ENCODE measurements around the gene REV1. TPM values are rescaled to one million over a fixed set of nuclear protein-coding genes. Genes with fewer than 3 reads are reported as not detected.
"Not testable (repeated sequence)": the region's sequence is repeated elsewhere in the genome, so short reads cannot be mapped to it uniquely, and the experiment has no call there.

The REV1 gene
- polyA plus RNA-seq, 1 donor from 2014 or later, result 15.8 TPM

DNA sequence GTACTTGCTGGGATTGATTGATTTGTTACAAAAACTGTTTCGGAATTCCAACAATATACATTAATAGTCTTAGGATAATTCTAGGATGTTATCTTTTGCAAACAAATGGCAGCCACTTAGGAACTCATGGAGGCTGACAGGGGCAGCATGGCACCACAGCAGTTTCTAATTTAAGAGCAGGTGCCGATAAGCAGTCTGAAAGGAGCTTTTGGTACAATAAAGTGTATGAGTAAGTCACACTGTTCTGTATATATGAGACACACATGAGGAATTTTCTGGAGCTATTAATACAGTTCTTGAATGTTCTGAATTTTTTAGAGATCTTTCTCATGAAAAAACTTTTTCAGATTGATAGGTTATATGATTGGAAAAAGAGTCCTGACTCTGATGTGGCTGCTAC is 100.4 kb downstream of the REV1 start:
- H3K36me3 Mint-ChIP-seq, result peaks cover 6% of the 10 kb centered on the region
- H3K4me3 Mint-ChIP-seq, result no peak overlapping the region
- H3K9me3 Mint-ChIP-seq, result no peaks in the 10 kb centered on the region
- H3K27ac Mint-ChIP-seq, result peak overlapping the region in 2 of 3 donors; percentile 32 to 76
- no peaks in the 10 kb centered on the region for H3K27me3 Mint-ChIP-seq
- H3K4me1 Mint-ChIP-seq, result peaks cover 0 to 3% (median 0%) of the 10 kb centered on the region in 3 donors

DNA sequence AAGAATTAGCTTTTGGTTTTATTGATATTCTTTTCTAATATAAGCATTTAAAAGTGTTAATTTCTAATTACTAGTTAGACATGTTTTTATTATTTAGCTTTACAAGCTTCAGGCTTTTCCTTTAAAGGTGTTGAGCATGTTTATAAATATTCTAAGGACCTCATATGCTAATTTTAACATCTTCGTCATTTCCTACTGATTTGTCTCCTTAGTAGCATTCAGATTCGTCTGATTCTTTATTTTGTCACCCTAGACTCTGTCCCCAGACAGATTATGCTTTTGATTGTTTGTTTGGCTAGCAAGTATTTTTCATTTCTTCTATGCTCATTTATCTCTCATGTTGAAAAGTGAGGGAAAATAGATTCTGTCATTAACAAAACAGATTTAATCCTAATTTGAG is 100.9 kb downstream of the REV1 start:
- Mint-ChIP-seq H3K27me3 (no peaks in the 10 kb centered on the region), H3K27ac (no peak overlapping the region), H3K36me3 (peaks cover 6% of the 10 kb centered on the region), H3K4me1 (peaks cover 0 to 3% (median 0%) of the 10 kb centered on the region in 3 donors), H3K9me3 (no peaks in the 10 kb centered on the region), H3K4me3 (no peak overlapping the region)

- Mint-ChIP-seq H3K27me3 (no peaks in the 10 kb centered on the region), H3K9me3 (no peaks in the 10 kb centered on the region), H3K4me3 (no peak overlapping the region), H3K4me1 (peaks cover 0 to 3% (median 0%) of the 10 kb centered on the region in 3 donors), H3K27ac (peak overlapping the region in 2 of 3 donors; percentile 41 to 91), H3K36me3 (peaks cover 16% of the 10 kb centered on the region)
These were observed 103.8 kb downstream of the REV1 start for GRCh38 chr2:99386011-99386410.

- Mint-ChIP-seq H3K27ac (no peak overlapping the region), H3K4me1 (peaks cover 0 to 8% (median 0%) of the 10 kb centered on the region in 3 donors), H3K27me3 (no peaks in the 10 kb centered on the region), H3K9me3 (no peaks in the 10 kb centered on the region), H3K4me3 (no peak overlapping the region), H3K36me3 (peaks cover 21% of the 10 kb centered on the region)
These were observed 107.7 kb downstream of the REV1 start for GRCh38 chr2:99382143-99382542.

DNA sequence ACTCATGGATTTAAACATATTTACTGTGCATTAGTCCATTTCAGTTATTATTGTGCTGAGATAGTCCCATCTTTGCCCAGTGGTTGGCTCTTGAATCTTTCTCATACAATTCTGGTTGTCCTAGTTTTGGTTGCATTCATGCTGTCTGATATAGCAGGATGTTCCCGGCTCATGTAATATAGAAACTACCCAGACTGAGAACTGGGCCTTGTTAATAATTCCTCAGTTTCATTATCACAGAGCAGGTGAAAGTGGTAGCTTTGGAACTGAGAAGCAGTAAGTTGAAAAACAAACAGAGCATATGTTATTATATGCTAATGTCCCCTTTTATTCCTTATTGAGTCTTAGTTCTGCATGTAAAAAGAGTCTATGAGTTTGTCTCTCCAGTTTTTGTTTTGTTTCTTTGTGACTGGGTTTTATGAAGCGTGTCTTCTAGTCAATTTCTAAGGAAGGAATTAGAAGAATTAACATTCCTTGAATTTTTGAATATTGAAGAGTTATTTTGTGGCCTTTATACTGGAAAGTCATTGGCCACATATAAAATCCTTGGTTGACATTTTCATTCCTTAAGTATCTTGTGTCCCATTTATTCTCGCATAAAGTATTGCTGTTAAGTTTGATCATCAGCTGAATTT is 109.3 kb downstream of the REV1 start:
- H3K9me3 Mint-ChIP-seq, result no peaks in the 10 kb centered on the region
- peaks cover 0 to 6% (median 0%) of the 10 kb centered on the region in 3 donors for H3K4me1 Mint-ChIP-seq
- no peaks in the 10 kb centered on the region for H3K27me3 Mint-ChIP-seq
- no peak overlapping the region for H3K27ac Mint-ChIP-seq
- peaks cover 21% of the 10 kb centered on the region for H3K36me3 Mint-ChIP-seq
- no peak overlapping the region for H3K4me3 Mint-ChIP-seq

- H3K4me1 Mint-ChIP-seq, result peaks cover 0 to 6% (median 0%) of the 10 kb centered on the region in 3 donors
- no peaks in the 10 kb centered on the region for H3K27me3 Mint-ChIP-seq
- peaks cover 0 to 10% (median 3%) of the 10 kb centered on the region in 3 donors for H3K9me3 Mint-ChIP-seq
- H3K4me3 Mint-ChIP-seq, result no peak overlapping the region
- H3K27ac Mint-ChIP-seq, result no peak overlapping the region
- peaks cover 22% of the 10 kb centered on the region for H3K36me3 Mint-ChIP-seq
These were observed 111.9 kb downstream of the REV1 start for GRCh38 chr2:99377879-99378278.

- H3K4me3 Mint-ChIP-seq, result no peak overlapping the region
- peak overlapping the region in 2 of 3 donors; percentile 13 to 25 for H3K27ac Mint-ChIP-seq
- H3K27me3 Mint-ChIP-seq, result no peaks in the 10 kb centered on the region
- H3K4me1 Mint-ChIP-seq, result peaks cover 0 to 6% (median 0%) of the 10 kb centered on the region in 3 donors
- H3K36me3 Mint-ChIP-seq, result peaks cover 21% of the 10 kb centered on the region
- peaks cover 0 to 10% (median 3%) of the 10 kb centered on the region in 3 donors for H3K9me3 Mint-ChIP-seq
These were observed 113.5 kb downstream of the REV1 start for GRCh38 chr2:99376254-99376864.

DNA sequence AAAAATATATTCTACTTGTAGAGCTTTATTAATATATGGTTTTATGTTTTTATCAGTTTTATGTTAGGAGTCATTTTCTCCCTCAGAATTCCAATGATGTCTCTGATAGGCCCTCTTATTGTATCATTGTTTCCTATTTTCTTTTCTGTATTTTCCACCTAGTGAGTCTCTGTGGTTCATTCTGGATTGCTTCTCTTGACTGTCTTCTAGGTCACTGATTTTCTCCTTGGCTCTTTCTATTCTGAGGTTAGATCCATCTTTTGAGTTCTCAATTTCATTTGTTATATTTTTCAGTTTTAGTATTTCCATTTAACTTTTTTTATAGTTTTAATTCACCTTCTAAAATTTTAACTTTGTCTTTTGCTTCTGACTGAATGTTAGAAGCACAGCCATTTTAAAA is 115.1 kb downstream of the REV1 start:
- peaks cover 20% of the 10 kb centered on the region for H3K36me3 Mint-ChIP-seq
- H3K4me1 Mint-ChIP-seq, result peaks cover 0 to 6% (median 0%) of the 10 kb centered on the region in 3 donors
- no peak overlapping the region for H3K4me3 Mint-ChIP-seq
- H3K27me3 Mint-ChIP-seq, result no peaks in the 10 kb centered on the region
- no peak overlapping the region for H3K27ac Mint-ChIP-seq
- H3K9me3 Mint-ChIP-seq, result peaks cover 0 to 10% (median 3%) of the 10 kb centered on the region in 3 donors

- Mint-ChIP-seq H3K4me3 (no peak overlapping the region), H3K27me3 (no peaks in the 10 kb centered on the region), H3K9me3 (peaks cover 0 to 10% (median 3%) of the 10 kb centered on the region in 3 donors), H3K36me3 (peaks cover 19% of the 10 kb centered on the region), H3K4me1 (peaks cover 0 to 6% (median 0%) of the 10 kb centered on the region in 3 donors), H3K27ac (no peak overlapping the region)
These were observed 116.7 kb downstream of the REV1 start for GRCh38 chr2:99373144-99373543.

DNA sequence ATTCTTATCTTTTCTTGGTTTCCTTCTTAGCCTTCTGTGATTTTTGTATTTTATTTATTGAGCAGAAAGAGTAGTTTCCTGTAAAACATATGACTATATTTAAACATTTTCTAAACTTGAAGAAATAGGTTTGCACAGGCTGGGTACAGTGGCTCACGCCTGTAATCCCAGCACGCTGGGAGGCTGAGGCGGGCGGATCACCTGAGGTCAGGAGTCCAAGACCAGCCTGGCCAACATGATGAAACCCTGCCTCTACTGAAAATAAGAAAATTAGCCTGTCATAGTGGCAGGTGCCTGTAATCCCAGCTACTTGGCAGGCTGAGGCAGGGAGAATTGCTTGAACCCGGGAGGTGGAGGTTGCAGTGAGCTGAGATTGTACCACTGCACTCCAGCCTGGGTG is 121.0 kb downstream of the REV1 start:
- not testable (repeated sequence) for H3K27ac Mint-ChIP-seq, H3K4me1 Mint-ChIP-seq, H3K27me3 Mint-ChIP-seq, H3K9me3 Mint-ChIP-seq, H3K4me3 Mint-ChIP-seq
- peaks cover 12% of the 10 kb centered on the region for H3K36me3 Mint-ChIP-seq

DNA sequence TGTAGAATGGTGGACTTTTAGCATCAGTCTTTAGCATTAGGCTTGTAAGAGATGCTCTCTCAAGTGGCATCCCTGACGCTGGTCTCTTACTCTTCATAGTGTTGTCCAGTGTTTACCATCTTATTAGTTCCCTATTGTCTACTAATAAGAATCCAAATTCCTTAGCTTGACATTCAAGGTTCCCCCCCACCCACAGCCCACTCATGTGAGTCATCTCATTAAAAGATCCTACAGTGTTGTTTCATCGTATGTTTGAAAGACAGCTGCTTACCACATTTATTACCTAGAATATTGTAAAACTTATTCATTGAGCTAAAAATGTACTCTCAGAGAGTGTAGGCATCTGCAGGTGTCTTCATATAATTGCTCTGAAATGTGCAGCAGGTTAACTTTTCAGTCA is 124.2 kb downstream of the REV1 start:
- Mint-ChIP-seq H3K36me3 (peaks cover 5% of the 10 kb centered on the region), H3K9me3 (no peaks in the 10 kb centered on the region), H3K27ac (no peak overlapping the region), H3K4me1 (peaks cover 0 to 4% (median 0%) of the 10 kb centered on the region in 3 donors), H3K4me3 (no peak overlapping the region), H3K27me3 (no peaks in the 10 kb centered on the region)

- no peaks in the 10 kb centered on the region for H3K9me3 Mint-ChIP-seq
- H3K27me3 Mint-ChIP-seq, result no peaks in the 10 kb centered on the region
- peaks cover 29 to 34% (median 33%) of the 10 kb centered on the region in 3 donors for H3K4me1 Mint-ChIP-seq
- peaks cover 7% of the 10 kb centered on the region for H3K36me3 Mint-ChIP-seq
- H3K27ac Mint-ChIP-seq, result no peak overlapping the region
- no peak overlapping the region for H3K4me3 Mint-ChIP-seq
These were observed 133.0 kb downstream of the REV1 start for GRCh38 chr2:99356853-99357252.

GRCh38 chr2:99354825-99355224 is 135.0 kb downstream of the REV1 start:
- not testable (repeated sequence) for H3K27me3 Mint-ChIP-seq, H3K27ac Mint-ChIP-seq, H3K36me3 Mint-ChIP-seq, H3K9me3 Mint-ChIP-seq, H3K4me3 Mint-ChIP-seq
- peaks cover 43 to 48% (median 46%) of the 10 kb centered on the region in 3 donors for H3K4me1 Mint-ChIP-seq

GRCh38 chr2:99354070-99354469 is 135.7 kb downstream of the REV1 start:
- peaks cover 47 to 54% (median 48%) of the 10 kb centered on the region in 3 donors for H3K4me1 Mint-ChIP-seq
- peaks cover 7% of the 10 kb centered on the region for H3K36me3 Mint-ChIP-seq

More at GRCh38 chr2:99354070-99354469, 135.7 kb downstream of the REV1 start:
- Mint-ChIP-seq H3K27ac (no peak overlapping the region), H3K9me3 (no peaks in the 10 kb centered on the region), H3K27me3 (no peaks in the 10 kb centered on the region), H3K4me3 (peak overlapping the region in 1 of 4 donors; percentile 43)
